ENCODE results near the gene AHNAK2. TPM values are rescaled to one million over a fixed set of nuclear protein-coding genes. Genes with fewer than 3 reads are reported as not detected.
A peak's percentile ranks its signal among the peaks of the same experiment; 100 is the strongest.

The AHNAK2 gene
- total RNA-seq, 1 donor from 2014 or later: 5.5 TPM

- DNase-seq (ENCODE audit: low spot score): no peak
- no peak for ATAC-seq
Measured at GRCh38 chr14:104989236-104989950, 11.2 kb upstream of the AHNAK2 start.

- ATAC-seq (no peak), DNase-seq (ENCODE audit: low spot score) (no peak)
Measured at GRCh38 chr14:104986487-104987164, 8.5 kb upstream of the AHNAK2 start.

- DNase-seq (ENCODE audit: low spot score) (peak; percentile 93), ATAC-seq (peak; percentile 95)
Measured at GRCh38 chr14:104985675-104986486, 7.7 kb upstream of the AHNAK2 start, which contains the start of gene CLBA1. CLBA1 (plus strand) TSS chr14:104985788; CDS start chr14:104986432, 644 bp downstream.

- no peak for ATAC-seq
- DNase-seq (ENCODE audit: low spot score): no peak
Measured at GRCh38 chr14:104984056-104984894, 6.1 kb upstream of the AHNAK2 start.

GRCh38 chr14:104983231-104983721, 5.1 kb upstream of the AHNAK2 start:
- DNase-seq (ENCODE audit: low spot score): no peak

GRCh38 chr14:104982548-104983230, 4.5 kb upstream of the AHNAK2 start:
- ATAC-seq: no peak
- DNase-seq (ENCODE audit: low spot score): no peak

More at GRCh38 chr14:104983231-104983721, 5.1 kb upstream of the AHNAK2 start:
- no peak for ATAC-seq

- DNase-seq (ENCODE audit: low spot score): peak; percentile 44
- ATAC-seq: no peak
Measured at GRCh38 chr14:104981699-104982541, 3.7 kb upstream of the AHNAK2 start.

GRCh38 chr14:104980611-104981531, 2.7 kb upstream of the AHNAK2 start:
- DNase-seq (ENCODE audit: low spot score) (no peak), ATAC-seq (no peak)

- peak; percentile 89 for DNase-seq (ENCODE audit: low spot score)
Measured at GRCh38 chr14:104979758-104980610, 1.8 kb upstream of the AHNAK2 start.

GRCh38 chr14:104978746-104979691, 845 bp upstream of the AHNAK2 start:
- DNase-seq (ENCODE audit: low spot score) (peak; percentile 40), ATAC-seq (no peak)

More at GRCh38 chr14:104979758-104980610, 1.8 kb upstream of the AHNAK2 start:
- ATAC-seq: peak; percentile 70

GRCh38 chr14:104977008-104977680, 1.0 kb downstream of the AHNAK2 start:
- DNase-seq (ENCODE audit: low spot score) (no peak), ATAC-seq (no peak)

- peak; percentile 90 for DNase-seq (ENCODE audit: low spot score)
- peak; percentile 81 for ATAC-seq
Measured at GRCh38 chr14:104976198-104977007, 1.8 kb downstream of the AHNAK2 start.

- DNase-seq (ENCODE audit: low spot score) (no peak), ATAC-seq (no peak)
Measured at GRCh38 chr14:104975481-104976197, 2.5 kb downstream of the AHNAK2 start.
